GM19463 (cell line): ENCODE data around the gene C2CD2L.
"Not testable (repeated sequence)": the region's sequence is repeated elsewhere in the genome, so short reads cannot be mapped to it uniquely, and the experiment has no call there.

ENCODE experiments used
- ATAC-seq: cut with Tn5 transposase; IDR thresholded peaks from one replicate; pipeline ENCODE4 v1.9.1; 2021; ENCODE audit warnings: mild to moderate bottlenecking, moderate library complexity; ENCODE audit not compliant: unreplicated experiment

C2CD2L gene

GRCh38 chr11:119113716-119114115, 6.6 kb downstream of the C2CD2L start:
- ATAC-seq: no peak

GRCh38 chr11:119114351-119114750, 7.2 kb downstream of the C2CD2L start:
- no peak for ATAC-seq

GRCh38 chr11:119115484-119116234, 8.5 kb downstream of the C2CD2L start:
- ATAC-seq: no peak

- ATAC-seq: no peak
Observed at GRCh38 chr11:119116235-119116594, 9.1 kb downstream of the C2CD2L start.

- ATAC-seq: no peak
Observed at GRCh38 chr11:119116601-119117000, 9.5 kb downstream of the C2CD2L start.

GRCh38 chr11:119117004-119117706, 10.0 kb downstream of the C2CD2L start:
- ATAC-seq: no peak

- ATAC-seq: no peak
Observed at GRCh38 chr11:119118227-119118626, 11.1 kb downstream of the C2CD2L start.

GRCh38 chr11:119118946-119119345, 11.8 kb downstream of the C2CD2L start:
- ATAC-seq: no peak

- ATAC-seq: no peak
Observed at GRCh38 chr11:119120639-119121007, 13.5 kb downstream of the C2CD2L start.

GRCh38 chr11:119121008-119121810, 14.1 kb downstream of the C2CD2L start, which contains the start of gene HINFP:
Gene HINFP (plus strand): TSS chr11:119121580. CDS start chr11:119126945, 5,365 bp downstream.
- peak; percentile 96 for ATAC-seq

- ATAC-seq: no peak
Observed at GRCh38 chr11:119121811-119122124, 14.6 kb downstream of the C2CD2L start.

GRCh38 chr11:119125821-119126220, 18.7 kb downstream of the C2CD2L start:
- no peak for ATAC-seq

- ATAC-seq: no peak
Observed at GRCh38 chr11:119126675-119127268, 19.6 kb downstream of the C2CD2L start.

GRCh38 chr11:119130662-119131061, 23.5 kb downstream of the C2CD2L start:
- ATAC-seq: no peak

GRCh38 chr11:119134389-119134978, 27.3 kb downstream of the C2CD2L start:
- no peak for ATAC-seq

GRCh38 chr11:119139276-119139675, 32.1 kb downstream of the C2CD2L start:
- ATAC-seq: not testable (repeated sequence)

- ATAC-seq: no peak
Observed at GRCh38 chr11:119144825-119145486, 37.8 kb downstream of the C2CD2L start.

GRCh38 chr11:119145551-119145950, 38.4 kb downstream of the C2CD2L start:
- ATAC-seq: no peak

- no peak for ATAC-seq
Observed at GRCh38 chr11:119147604-119148333, 40.6 kb downstream of the C2CD2L start.

- no peak for ATAC-seq
Observed at GRCh38 chr11:119148720-119149017, 41.5 kb downstream of the C2CD2L start.
